Mammary epithelial cell (primary cell): Measurements from ENCODE around the gene AKNA.

Experiments
- EZH2 ChIP-seq: IDR thresholded peaks from 2 replicates; pipeline ENCODE4 v1.6.1; 2012; ENCODE audit warnings: low read length, inconsistent platforms, borderline replicate concordance
- TF ChIP-seq, protein P1 (sequence below), 2 donors: IDR thresholded peaks in 1 of 2; conservative IDR thresholded peaks in 1 of 2; 2 replicates each; pipeline ENCODE4 v1.5.1; 2011 to 2012; ENCODE audit warnings: inconsistent platforms in 2 of 2, low read length in 2 of 2, mild to moderate bottlenecking in 2 of 2, control low read depth in 1 of 2, low read depth in 1 of 2; ENCODE audit not compliant: insufficient read depth in 1 of 2; ENCODE audit errors: extremely low read depth in 1 of 2

DNA sequence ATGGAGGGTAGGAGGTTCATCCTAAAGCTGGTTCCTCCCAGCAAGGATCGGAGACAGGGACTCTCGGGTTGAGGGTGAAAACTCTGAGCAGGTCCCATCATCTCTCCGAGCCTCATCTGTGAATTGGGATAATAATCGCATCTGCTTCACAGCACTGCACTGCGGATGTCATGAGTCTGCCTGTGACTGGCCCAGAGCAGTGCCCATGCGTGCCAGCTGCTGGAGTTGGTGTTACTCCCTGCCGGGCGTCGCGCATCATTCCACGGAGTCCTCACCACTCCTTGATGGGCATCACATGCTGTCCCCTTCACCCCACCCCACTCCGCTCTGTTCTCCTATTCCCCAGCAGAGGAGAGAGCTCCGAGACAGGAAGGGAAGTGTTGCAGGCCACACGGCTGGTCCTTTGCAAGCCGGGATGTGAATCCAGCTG is 100.0 kb downstream of the AKNA start:
- TF ChIP-seq, protein P1, sequence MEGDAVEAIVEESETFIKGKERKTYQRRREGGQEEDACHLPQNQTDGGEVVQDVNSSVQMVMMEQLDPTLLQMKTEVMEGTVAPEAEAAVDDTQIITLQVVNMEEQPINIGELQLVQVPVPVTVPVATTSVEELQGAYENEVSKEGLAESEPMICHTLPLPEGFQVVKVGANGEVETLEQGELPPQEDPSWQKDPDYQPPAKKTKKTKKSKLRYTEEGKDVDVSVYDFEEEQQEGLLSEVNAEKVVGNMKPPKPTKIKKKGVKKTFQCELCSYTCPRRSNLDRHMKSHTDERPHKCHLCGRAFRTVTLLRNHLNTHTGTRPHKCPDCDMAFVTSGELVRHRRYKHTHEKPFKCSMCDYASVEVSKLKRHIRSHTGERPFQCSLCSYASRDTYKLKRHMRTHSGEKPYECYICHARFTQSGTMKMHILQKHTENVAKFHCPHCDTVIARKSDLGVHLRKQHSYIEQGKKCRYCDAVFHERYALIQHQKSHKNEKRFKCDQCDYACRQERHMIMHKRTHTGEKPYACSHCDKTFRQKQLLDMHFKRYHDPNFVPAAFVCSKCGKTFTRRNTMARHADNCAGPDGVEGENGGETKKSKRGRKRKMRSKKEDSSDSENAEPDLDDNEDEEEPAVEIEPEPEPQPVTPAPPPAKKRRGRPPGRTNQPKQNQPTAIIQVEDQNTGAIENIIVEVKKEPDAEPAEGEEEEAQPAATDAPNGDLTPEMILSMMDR (conservative IDR thresholded peaks at IDR 0.05 in 1 of 2, IDR thresholded peaks at IDR 0.05 in 1 of 2; ENCODE audit: extremely low read depth in 1 of 2, insufficient read depth in 1 of 2, low read depth in 1 of 2, low read length in 2 of 2), result no peak
- TF ChIP-seq EZH2, result no peak
